NCI-H345 treated with DMSO at 0.1 percent for 48 hours (cell line): Measurements from ENCODE around the gene SRD5A1.

Experiments
- DNase-seq: peaks from one replicate; lab custom pipeline; 2025; ENCODE audit not compliant: unreplicated experiment; lab: John Stamatoyannopoulos, UW

The SRD5A1 gene

GRCh38 chr5:6723816-6724300 lies 90.6 kb downstream of the SRD5A1 start:
- no peak for DNase-seq
